ENCODE measurements around the gene LRRC14B. TPM values are rescaled to one million over a fixed set of nuclear protein-coding genes. Genes with fewer than 3 reads are reported as not detected.
"Not testable (repeated sequence)": the region's sequence is repeated elsewhere in the genome, so short reads cannot be mapped to it uniquely, and the experiment has no call there.

Gene LRRC14B
- total and polyA plus RNA-seq, 2 of the 13 experiments (the other 11 are each of a cell fraction or from before 2014, with no cell fraction given) = not detected

GRCh38 chr5:215256-215655 is 24.0 kb downstream of the LRRC14B start:
- not testable (repeated sequence) for H3K4me3 ChIP-seq (replicated peaks in 1 of 3; ENCODE audit: insufficient read depth in 1 of 3, low read depth in 2 of 3, low read length in 3 of 3); H2AFZ ChIP-seq (ENCODE audit: low read length)

GRCh38 chr5:216076-216475 is 24.8 kb downstream of the LRRC14B start:
- H2AFZ ChIP-seq (ENCODE audit: low read length); H3K27ac ChIP-seq (ENCODE audit: extremely low read length, insufficient read depth, low read length); FAIRE-seq; POLR2A ChIA-PET; CTCF ChIA-PET (ENCODE audit: low intra/inter-chr PET ratio, low total read pairs); BruUV-seq (replicated peaks); H3K4me2 ChIP-seq (ENCODE audit: low read depth, low read length); H3K4me3 ChIP-seq (replicated peaks in 1 of 3; ENCODE audit: insufficient read depth in 1 of 3, low read depth in 2 of 3, low read length in 3 of 3); H3K9me3 ChIP-seq (ENCODE audit: low read length); ATAC-seq; H3K9ac ChIP-seq (ENCODE audit: insufficient read depth, low read depth, low read length); H3K36me3 ChIP-seq (replicated peaks in 1 of 2; ENCODE audit: control insufficient read depth in 1 of 2, insufficient read depth in 2 of 2, low read length in 2 of 2); in situ Hi-C loops (cut with HindIII; ENCODE audit: extremely low pct_ligation_motif_present, low pct_unique_long_range_greater_than_20kb); H3K27me3 ChIP-seq (ENCODE audit: control insufficient read depth in 1 of 2, insufficient read depth in 2 of 2, low read length in 2 of 2); DNase-seq (ENCODE audit: low spot score): not testable (repeated sequence)
- peaks cover 14% of the 10 kb centered on the region for H3K4me1 ChIP-seq (ENCODE audit: insufficient read depth, low read length)
- intact Hi-C loops (cut with micrococcal nuclease; ENCODE audit: unreplicated experiment) = loop anchor here (5.0 to 10.0 kb wide), 3 partner anchors 56 to 729 kb away; partner anchors contain the start of genes EXOC3 and PDCD6
- peaks cover 46% of the 10 kb centered on the region for H3K79me2 ChIP-seq (ENCODE audit: insufficient read depth, low read length)
- WGBS (ENCODE audit: low lambda C conversion rate) = 96% methylated on average over 9 of the region's 10 CpGs
- peaks cover 27% of the 10 kb centered on the region for H4K20me1 ChIP-seq (ENCODE audit: insufficient read depth, low read length)

More at GRCh38 chr5:215256-215655, 24.0 kb downstream of the LRRC14B start:
- intact Hi-C loops (cut with micrococcal nuclease; ENCODE audit: unreplicated experiment) = loop anchor here (5.0 to 10.0 kb wide), 3 partner anchors 57 to 730 kb away; partner anchors contain the start of genes EXOC3 and PDCD6
- CTCF ChIA-PET (ENCODE audit: low intra/inter-chr PET ratio, low total read pairs); H3K4me1 ChIP-seq (ENCODE audit: insufficient read depth, low read length); in situ Hi-C loops (cut with HindIII; ENCODE audit: extremely low pct_ligation_motif_present, low pct_unique_long_range_greater_than_20kb); H3K27me3 ChIP-seq (ENCODE audit: control insufficient read depth in 1 of 2, insufficient read depth in 2 of 2, low read length in 2 of 2); H3K36me3 ChIP-seq (replicated peaks in 1 of 2; ENCODE audit: control insufficient read depth in 1 of 2, insufficient read depth in 2 of 2, low read length in 2 of 2); H3K4me2 ChIP-seq (ENCODE audit: low read depth, low read length); DNase-seq (ENCODE audit: low spot score); H3K27ac ChIP-seq (ENCODE audit: extremely low read length, insufficient read depth, low read length); BruUV-seq (replicated peaks); H3K9ac ChIP-seq (ENCODE audit: insufficient read depth, low read depth, low read length); POLR2A ChIA-PET; FAIRE-seq; H3K9me3 ChIP-seq (ENCODE audit: low read length); ATAC-seq: not testable (repeated sequence)
- Histone ChIP-seq H3K79me2 (ENCODE audit: insufficient read depth, low read length) (peaks cover 41% of the 10 kb centered on the region), H4K20me1 (ENCODE audit: insufficient read depth, low read length) (peaks cover 23% of the 10 kb centered on the region)
- WGBS (ENCODE audit: low lambda C conversion rate) = 100% methylated on average over 2 of the region's 2 CpGs
